Measurements from ENCODE around the gene RNF11.

The RNF11 gene

GRCh38 chr1:51295926-51296325, 59.9 kb downstream of the RNF11 start:
- DNase-seq (ENCODE audit: low read depth in 2 of 2) = no peak

DNA sequence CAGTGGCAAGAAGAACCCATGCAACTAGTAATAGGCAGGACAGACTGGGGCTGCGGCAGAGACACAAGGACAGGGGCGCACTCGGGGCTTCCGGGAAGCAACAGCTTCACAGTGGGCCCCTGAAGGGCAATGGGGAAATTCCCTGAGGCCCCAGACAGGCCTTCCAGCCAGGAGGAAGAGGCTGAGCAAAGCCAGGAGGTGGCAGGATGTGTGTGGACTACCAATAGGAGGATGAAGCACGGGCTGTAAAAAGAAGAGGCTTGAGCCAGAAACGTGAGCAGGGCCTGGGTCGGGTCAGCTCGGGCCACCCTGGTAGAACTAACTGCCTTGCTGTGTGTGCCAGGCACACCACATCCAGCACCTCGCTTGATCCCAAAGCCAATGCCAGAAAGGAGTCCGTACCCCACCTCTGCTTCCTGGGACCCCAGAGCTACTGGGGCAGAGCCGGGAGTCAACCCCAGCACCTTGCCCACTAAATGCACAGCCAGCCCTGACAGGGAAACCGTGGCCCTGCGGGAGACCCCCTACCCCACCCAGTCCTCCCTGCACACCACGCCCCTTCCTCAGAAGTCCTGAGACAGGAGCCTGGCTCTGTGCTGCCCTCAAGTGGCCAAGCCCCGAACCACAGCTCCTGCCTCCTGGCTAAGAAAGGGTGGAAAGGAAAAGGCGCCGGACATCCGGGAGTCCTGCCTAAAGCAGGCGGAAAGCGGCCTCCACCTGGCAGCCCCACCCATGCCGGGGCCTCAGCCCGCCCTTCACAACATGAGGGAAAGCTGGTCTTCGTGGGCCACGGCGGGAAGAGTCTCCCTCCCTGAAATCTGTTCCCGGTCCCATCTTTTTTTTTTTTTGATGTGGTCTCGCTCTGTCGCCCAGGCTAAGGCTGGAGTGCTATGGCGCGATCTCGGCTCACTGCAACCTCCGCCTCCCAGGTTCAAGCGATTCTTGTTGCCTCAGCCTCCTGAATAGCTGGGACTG, 60.6 kb downstream of the RNF11 start:
- DNase-seq (ENCODE audit: low read depth in 2 of 2) = peak; percentile 22 to 23

DNA sequence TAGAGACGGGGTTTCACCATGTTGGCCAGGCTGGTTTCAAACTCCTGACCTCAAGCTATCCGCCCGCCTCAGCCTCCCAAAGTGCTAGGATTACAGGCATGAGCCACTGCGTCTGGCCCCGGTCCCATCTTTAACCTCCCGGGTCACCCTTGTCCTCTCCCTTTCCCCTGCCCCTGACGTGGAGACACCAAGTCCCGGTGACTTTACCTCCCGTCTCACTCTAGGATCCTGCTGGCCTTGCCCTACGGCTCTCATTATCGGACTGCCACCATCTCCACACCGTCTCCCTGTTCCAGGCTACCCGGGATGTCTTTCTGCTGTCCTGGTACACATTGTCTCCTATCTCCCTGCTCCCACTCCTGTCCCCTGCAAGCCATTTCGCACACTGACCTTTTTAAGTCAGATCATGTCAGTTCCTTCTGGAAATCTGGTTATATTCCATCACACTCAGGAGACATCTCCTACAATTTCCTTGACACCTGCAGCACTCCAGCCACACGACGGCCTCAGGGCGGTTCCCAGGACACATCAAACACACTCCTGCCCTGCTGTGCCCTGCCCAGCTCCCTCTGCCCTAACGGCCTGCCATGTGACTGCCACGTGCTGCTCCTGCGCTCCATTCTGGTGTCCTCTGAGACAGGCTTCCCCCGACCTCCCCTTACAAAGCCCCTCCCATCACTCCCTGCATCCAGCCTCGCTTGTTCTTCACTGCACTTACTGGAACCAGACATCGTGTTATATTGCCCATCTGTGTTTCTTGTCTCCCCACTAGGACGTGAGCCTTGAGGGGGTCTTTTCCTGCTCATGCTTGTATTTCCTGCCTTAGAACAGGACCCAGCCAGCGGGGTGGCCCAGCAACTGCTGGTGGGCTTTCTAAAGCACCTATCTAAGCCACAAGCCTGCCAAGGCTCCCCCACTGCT, 61.6 kb downstream of the RNF11 start:
- DNase-seq (ENCODE audit: low read depth in 2 of 2) = no peak

DNA sequence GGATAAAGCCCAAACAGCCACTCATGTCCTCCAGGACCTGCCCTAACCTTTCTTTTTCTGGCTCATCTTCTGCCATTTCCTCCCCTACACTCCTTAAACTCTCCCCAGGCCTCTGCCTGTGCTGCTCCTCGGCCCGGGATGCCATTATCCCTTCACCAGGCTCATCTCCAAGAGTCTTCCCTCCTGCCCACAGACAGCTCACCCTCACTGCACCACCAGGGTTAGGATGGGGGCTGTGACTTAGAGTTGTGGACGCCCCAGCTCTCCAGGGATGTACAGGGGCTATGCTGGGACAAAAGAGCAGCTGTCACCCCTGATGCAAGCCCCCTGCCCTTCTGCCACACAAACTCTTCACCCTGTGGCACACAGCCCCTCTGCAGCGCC, 62.2 kb downstream of the RNF11 start:
- no peak for DNase-seq (ENCODE audit: low read depth in 2 of 2)

DNA sequence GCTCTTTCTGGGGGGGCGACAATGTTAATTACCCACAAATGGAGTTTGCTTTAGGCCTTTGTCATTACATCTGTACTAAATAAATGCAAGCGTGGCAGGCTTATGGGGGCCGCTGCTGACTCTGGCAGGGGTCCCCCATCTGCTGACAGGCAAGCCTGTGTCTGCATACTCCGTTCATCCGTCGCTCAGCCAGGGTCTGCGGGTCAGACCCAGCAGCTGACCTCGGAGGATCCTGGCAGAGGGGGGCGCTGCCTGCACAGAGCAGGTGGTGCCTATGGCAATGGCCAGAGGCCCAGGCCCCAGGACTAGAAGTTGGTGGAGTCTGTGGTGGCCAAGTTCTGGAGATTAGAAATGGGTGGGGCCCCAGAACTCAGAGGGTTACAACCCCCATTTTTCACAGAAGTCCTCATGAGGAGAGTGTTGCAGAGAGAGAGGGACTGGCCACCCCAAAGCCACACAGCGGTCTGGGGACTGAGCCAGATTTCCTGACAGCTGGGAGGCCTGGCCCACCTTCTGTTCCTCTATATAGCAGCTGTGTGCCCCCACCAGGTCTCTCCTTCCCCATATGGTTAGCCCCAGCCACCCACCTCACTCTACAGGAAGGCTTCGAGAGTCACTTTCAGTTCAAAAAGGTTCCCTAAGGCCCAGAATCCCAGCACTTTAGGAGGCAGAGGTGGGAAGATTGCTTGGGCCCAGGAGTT, 63.3 kb downstream of the RNF11 start:
- no peak for DNase-seq (ENCODE audit: low read depth in 2 of 2)

DNA sequence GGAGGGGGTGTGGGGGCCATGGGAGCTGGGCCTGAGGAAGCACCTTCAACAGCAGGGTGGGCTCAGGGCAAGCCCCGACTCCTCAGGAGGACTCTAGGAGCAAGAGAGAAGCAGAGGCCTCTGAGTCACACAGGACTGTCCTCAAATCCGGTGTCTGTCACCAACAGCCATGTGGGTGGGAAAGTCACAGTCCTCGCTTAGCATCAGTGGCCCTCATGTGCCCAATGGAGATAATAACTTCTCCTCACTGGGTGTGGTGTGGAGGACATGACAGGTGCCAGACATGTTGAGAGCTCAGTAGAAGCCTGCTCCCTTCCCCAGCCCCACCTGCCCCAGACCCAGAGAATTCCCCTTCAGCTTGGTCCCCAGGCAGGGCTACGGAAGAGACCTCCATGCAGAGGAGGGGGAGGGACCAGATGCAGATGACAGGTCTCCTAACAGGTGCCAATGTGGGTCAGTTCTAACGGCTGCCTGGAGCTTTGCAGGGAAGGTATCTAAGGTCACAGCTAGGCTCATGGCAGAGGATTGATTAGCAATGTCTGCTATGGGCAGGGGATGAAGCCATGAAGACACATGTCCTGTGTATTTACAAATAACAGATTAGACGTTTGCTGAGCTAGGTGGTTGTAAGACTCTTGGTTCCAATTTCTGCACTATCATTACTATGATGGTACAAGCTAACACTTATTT, 64.1 kb downstream of the RNF11 start:
- no peak for DNase-seq (ENCODE audit: low read depth in 2 of 2)

GRCh38 chr1:51301152-51301843, 65.2 kb downstream of the RNF11 start:
- no peak for DNase-seq (ENCODE audit: low read depth in 2 of 2)

DNA sequence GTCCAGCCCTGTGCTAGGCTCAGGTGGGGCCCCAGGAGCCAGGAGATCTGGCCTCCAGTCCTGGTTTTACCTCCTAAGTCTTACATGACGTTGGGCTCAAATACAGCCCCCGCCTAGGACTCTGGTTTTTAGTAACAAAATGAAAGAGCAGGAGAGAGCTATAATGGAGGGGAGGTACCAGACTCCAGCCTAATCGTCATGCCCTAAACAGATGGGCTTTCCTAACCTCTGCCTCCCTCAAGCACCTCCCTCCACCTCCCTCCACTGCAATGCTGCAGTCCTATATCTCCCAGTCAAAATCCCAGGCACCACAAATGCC, 65.7 kb downstream of the RNF11 start:
- DNase-seq (ENCODE audit: low read depth in 2 of 2) = no peak

GRCh38 chr1:51302270-51302669, 66.2 kb downstream of the RNF11 start:
- DNase-seq (ENCODE audit: low read depth in 2 of 2) = no peak

DNA sequence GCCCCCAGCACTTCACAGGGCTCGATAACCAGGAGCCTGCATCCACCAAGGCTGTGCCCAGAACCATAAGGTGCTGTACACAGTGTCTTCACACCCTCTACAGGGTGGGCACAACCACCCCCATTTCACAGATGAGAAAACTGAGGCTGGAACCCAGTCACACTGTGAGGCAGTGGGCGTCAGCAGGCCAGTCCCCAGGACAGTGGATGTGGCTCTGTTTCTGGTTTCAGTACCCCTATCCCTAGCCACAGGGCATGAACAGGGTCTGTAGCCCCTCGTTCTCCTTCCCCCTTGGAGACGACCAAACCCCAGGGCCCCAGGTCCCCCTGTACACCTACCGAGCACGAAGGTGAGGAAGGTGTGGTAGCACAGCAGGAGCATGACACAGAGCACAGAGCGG, 66.7 kb downstream of the RNF11 start:
- DNase-seq (ENCODE audit: low read depth in 2 of 2) = no peak

DNA sequence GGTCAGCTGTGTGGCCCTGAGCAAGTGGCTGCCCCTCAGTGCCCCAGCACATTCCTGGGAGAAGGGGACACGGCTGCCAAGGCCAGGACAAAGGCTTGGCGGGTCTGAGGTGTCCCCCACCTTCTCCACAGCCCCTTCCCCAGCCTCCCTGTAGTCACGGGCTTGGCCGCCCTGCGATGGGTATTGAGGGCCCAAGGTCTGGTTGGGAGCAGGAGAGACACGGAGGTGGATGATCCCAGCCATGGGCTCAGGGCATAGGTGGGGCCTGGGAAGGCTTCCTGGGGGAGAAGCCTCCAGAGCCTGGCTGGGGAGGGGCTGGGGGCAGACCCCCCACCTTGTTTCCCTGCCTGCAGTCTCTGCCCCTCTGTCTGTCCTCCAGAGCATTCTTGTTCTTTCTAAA, 67.2 kb downstream of the RNF11 start:
- no peak for DNase-seq (ENCODE audit: low read depth in 2 of 2)

DNA sequence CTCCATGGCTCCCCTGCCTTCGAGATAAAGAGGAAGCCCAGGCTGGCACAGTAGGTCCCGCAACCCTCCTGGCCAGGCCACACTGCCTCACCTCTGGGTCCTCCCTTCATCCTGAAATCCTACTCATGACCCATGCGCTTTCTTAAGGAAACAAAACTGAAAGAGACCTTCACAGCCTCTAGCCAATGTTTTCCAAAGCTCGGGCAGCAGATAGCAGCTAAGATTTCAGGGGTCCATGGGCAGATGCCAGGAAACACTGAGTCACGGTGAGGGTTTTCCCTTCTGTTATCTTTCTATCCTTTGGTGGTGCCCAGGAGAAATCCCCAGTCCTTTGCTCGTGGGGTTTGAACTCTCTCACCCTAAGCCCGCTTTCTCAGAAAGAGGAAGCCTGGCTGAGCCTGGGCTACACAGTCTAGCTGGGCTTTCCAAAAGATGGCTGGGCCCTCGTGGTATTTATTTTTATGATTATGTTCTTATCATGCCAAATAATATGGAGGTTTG, 67.7 kb downstream of the RNF11 start:
- DNase-seq (ENCODE audit: low read depth in 2 of 2) = no peak

DNA sequence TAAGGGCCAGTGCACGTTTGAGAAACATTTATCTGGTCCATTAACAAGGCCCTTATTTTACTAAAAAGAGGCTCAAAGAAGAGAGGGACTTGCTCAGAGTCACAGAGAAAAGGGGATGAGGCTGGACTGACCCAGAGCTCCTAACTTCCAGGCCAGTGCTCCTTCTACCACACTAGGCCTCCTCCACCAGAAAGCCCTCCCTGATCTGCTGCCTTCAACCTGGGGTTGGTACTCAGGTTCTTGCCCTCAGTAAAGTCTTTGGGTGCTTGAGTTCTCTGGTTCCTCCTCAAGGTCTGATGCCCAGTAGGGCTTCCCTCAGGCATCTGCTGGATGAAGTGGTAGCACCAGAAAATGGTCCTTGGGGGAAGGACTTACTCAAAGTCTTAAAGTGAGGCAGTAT, 68.3 kb downstream of the RNF11 start:
- no peak for DNase-seq (ENCODE audit: low read depth in 2 of 2)

- DNase-seq (ENCODE audit: low read depth in 2 of 2) = no peak
Observed at GRCh38 chr1:51305371-51305823, 69.3 kb downstream of the RNF11 start.

DNA sequence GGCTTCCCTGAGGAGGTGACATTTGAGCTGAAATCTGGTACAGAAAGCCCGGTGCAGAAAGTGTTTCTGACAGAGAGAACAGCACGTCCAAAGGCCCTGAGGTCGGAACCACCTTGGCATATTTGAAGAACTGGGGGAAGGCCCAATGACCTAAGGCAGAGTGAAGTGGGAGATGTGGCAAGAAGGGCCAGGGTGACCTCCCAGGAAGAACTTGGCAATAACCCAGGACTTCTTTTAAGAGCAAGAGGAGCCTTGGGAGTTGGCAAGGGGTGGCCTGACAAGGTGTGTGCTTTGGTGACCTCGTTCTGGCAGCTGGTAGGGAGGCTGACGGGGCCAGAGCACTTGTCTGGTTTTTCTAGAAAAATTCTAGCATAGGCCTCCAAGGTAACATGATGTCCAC, 70.9 kb downstream of the RNF11 start:
- no peak for DNase-seq (ENCODE audit: low read depth in 2 of 2)

DNA sequence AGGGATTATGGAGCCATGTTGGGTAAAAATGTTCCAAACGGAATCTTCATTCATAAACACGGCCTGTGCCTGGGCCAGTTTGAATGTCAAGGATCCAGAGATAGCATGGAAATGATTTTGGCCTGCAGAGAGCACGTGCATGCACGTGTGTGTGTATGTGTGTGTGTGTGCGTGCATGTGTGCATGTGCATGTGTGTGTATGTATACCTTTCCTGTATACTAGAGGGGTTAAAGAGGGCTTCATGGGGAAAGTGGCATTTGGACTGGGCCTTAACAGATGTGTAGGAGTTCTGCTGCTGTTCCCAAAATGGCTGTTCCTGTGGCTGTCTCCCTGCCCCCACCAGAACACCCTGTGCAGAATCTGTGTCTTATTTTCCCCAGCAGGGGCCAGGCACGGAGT, 72.6 kb downstream of the RNF11 start:
- DNase-seq (ENCODE audit: low read depth in 2 of 2) = no peak

GRCh38 chr1:51309291-51309690, 73.2 kb downstream of the RNF11 start:
- DNase-seq (ENCODE audit: low read depth in 2 of 2) = no peak

DNA sequence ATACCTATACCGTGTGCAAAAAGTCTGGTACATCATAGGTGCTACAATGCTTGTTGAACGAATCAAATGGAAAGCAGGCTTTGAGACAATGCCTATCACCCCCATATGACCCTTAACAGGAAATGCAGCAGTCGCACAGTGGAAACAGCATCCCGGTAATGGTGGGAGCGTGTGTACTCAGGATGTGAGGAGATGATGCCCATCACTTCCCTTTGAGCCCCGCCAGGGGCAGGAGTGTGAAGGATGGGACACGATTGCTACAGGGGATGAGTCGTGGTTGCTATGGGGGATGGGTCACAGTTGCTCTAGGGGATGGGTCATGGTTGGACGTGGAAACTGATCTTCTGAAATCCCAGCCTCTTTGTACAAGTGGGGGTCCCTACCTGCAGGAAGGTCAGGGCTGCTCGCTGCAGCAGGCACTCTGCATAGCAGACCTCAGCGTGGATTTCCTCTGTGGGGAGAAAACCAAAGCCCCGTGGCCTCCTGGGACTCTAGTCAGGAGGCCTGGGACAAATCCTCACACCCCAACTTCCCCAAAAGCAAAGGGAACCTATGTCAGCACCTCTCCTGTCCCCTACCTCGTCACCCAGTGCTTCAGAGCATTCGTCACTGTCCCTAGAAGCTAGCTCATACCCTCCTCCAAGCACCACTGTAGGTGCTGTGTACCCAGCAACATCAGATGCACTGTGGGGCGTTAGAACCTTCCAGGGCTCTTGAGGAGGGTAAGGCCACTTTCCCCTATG, 75.0 kb downstream of the RNF11 start:
- DNase-seq (ENCODE audit: low read depth in 2 of 2) = no peak

- DNase-seq (ENCODE audit: low read depth in 2 of 2) = no peak
Observed at GRCh38 chr1:51311826-51312225, 75.8 kb downstream of the RNF11 start.

GRCh38 chr1:51312718-51313117, 76.6 kb downstream of the RNF11 start:
- no peak for DNase-seq (ENCODE audit: low read depth in 2 of 2)

Data from activated CD8-positive, alpha-beta memory T cell treated with anti-CD3 and anti-CD28 coated beads for 4 hours (primary cell).